HG02623 (cell line): ENCODE measurements around the gene GSKIP.
A peak's percentile ranks its signal among the peaks of the same experiment; 100 is the strongest.
"Not testable (repeated sequence)": the region's sequence is repeated elsewhere in the genome, so short reads cannot be mapped to it uniquely, and the experiment has no call there.

ENCODE experiments used
- ATAC-seq: cut with Tn5 transposase; IDR thresholded peaks from one replicate; pipeline ENCODE4 v1.9.1; 2021; ENCODE audit warnings: moderate library complexity; ENCODE audit not compliant: unreplicated experiment

The GSKIP gene

GRCh38 chr14:96362965-96363750, at the start of gene GSKIP, which contains the start of gene ATG2B:
Gene GSKIP (plus strand): TSS chr14:96363526. CDS start chr14:96382248, 18,722 bp downstream.
Gene ATG2B (minus strand): TSS chr14:96363341. CDS start chr14:96362976, 365 bp downstream.
- peak; percentile 79 for ATAC-seq

- ATAC-seq: no peak
Observed at GRCh38 chr14:96316087-96316486, 47.2 kb upstream of the GSKIP start.

- ATAC-seq: no peak
Observed at GRCh38 chr14:96318836-96319235, 44.5 kb upstream of the GSKIP start.

GRCh38 chr14:96320605-96321004, 42.7 kb upstream of the GSKIP start:
- ATAC-seq: no peak

GRCh38 chr14:96324219-96324618, 39.1 kb upstream of the GSKIP start:
- ATAC-seq: no peak

- no peak for ATAC-seq
Observed at GRCh38 chr14:96338551-96338950, 24.8 kb upstream of the GSKIP start.

GRCh38 chr14:96341323-96341722, 22.0 kb upstream of the GSKIP start:
- no peak for ATAC-seq

- no peak for ATAC-seq
Observed at GRCh38 chr14:96345669-96346068, 17.7 kb upstream of the GSKIP start.

- ATAC-seq: not testable (repeated sequence)
Observed at GRCh38 chr14:96347957-96348356, 15.4 kb upstream of the GSKIP start.

- ATAC-seq: no peak
Observed at GRCh38 chr14:96349286-96350075, 13.8 kb upstream of the GSKIP start.

GRCh38 chr14:96351986-96352385, 11.3 kb upstream of the GSKIP start:
- no peak for ATAC-seq

GRCh38 chr14:96352708-96353107, 10.6 kb upstream of the GSKIP start:
- no peak for ATAC-seq

GRCh38 chr14:96354246-96354645, 9.1 kb upstream of the GSKIP start:
- no peak for ATAC-seq

- ATAC-seq: no peak
Observed at GRCh38 chr14:96357216-96357615, 6.1 kb upstream of the GSKIP start.

GRCh38 chr14:96359959-96360358, 3.4 kb upstream of the GSKIP start:
- ATAC-seq: no peak

GRCh38 chr14:96362071-96362964, 1.0 kb upstream of the GSKIP start:
- peak; percentile 8 for ATAC-seq

GRCh38 chr14:96363751-96364336, 518 bp downstream of the GSKIP start:
- ATAC-seq: peak; percentile 15

GRCh38 chr14:96364962-96365361, 1.6 kb downstream of the GSKIP start:
- no peak for ATAC-seq

- no peak for ATAC-seq
Observed at GRCh38 chr14:96368534-96368933, 5.2 kb downstream of the GSKIP start.

GRCh38 chr14:96370528-96370927, 7.2 kb downstream of the GSKIP start:
- ATAC-seq: no peak

GRCh38 chr14:96373538-96373937, 10.2 kb downstream of the GSKIP start:
- no peak for ATAC-seq
